ENCODE results near the gene KRT8.

DNA sequence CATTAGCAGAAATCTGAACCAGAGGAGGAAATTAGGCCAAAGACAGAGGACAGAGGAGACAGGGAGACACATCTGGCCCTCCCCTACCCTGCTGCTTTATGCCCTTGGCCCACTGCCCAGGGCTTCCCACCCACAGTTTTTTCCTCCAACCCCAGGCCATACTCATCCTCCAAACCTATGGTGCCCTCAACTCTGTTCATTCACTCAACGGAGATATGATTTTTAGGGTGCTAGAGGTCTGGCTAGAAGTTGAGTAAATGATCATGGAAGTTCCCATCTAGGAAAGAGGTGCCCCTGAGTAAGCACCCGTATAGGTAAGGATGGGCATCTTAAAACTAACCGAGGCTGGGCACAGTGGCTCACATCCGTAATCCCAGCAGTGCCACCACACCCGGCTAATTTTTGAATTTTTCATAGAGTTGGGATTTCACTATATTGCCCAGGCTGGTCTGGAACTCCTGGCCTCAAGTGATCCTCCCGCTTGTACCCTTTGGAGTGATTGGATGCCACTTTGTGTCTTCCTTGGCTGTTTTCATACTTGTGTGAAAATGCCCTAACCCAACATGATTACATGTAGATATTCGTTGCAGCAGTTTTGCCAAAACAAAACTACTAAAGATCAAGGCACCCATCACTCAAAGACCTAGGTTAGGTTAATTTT lies 48.4 kb upstream of the KRT8 start:
- TF ChIP-seq, protein P1, sequence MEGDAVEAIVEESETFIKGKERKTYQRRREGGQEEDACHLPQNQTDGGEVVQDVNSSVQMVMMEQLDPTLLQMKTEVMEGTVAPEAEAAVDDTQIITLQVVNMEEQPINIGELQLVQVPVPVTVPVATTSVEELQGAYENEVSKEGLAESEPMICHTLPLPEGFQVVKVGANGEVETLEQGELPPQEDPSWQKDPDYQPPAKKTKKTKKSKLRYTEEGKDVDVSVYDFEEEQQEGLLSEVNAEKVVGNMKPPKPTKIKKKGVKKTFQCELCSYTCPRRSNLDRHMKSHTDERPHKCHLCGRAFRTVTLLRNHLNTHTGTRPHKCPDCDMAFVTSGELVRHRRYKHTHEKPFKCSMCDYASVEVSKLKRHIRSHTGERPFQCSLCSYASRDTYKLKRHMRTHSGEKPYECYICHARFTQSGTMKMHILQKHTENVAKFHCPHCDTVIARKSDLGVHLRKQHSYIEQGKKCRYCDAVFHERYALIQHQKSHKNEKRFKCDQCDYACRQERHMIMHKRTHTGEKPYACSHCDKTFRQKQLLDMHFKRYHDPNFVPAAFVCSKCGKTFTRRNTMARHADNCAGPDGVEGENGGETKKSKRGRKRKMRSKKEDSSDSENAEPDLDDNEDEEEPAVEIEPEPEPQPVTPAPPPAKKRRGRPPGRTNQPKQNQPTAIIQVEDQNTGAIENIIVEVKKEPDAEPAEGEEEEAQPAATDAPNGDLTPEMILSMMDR (IDR thresholded peaks at IDR 0.05), result no peak
- no peak for TF ChIP-seq POLR2A (IDR thresholded peaks at IDR 0.05)

All from tibial nerve (tissue), 3 donors.